SU-DHL-6 (cell line): ENCODE results near the gene XRCC1.

Experiments
- H2AFZ ChIP-seq: fragments of 200-600 bp; sonication (generic); 2 replicates; pipeline ENCODE4 v1.6.1; 2014; ENCODE audit warnings: low read depth, mild to moderate bottlenecking, moderate library complexity, mixed read lengths, antibody characterized with exemption, low read length; ENCODE audit not compliant: severe bottlenecking
- H3F3A ChIP-seq: fragments of 200-600 bp; shearing (Covaris generic); 2 replicates; pipeline ENCODE4 v1.6.0; 2016; ENCODE audit warnings: antibody characterized with exemption, mild to moderate bottlenecking; ENCODE audit not compliant: insufficient read depth
- H3K27ac ChIP-seq: fragments of 200-600 bp; sonication (generic); 2 replicates; pipeline ENCODE4 v1.5.1; 2016; ENCODE audit warnings: low read depth, mild to moderate bottlenecking, low read length, moderate library complexity, mixed read lengths
- H3K27me3 ChIP-seq: fragments of 200-600 bp; sonication (generic), shearing (Covaris generic); 2 replicates; pipeline ENCODE4 v1.6.0; 2014; ENCODE audit warnings: mild to moderate bottlenecking, low read length
- H3K36me3 ChIP-seq: fragments of 200-600 bp; sonication (generic); 2 replicates; pipeline ENCODE4 v1.6.1; 2014; ENCODE audit warnings: mild to moderate bottlenecking, low read length, mixed read lengths
- H3K4me2 ChIP-seq: fragments of 300-600, 200-600 bp; shearing (Covaris generic), sonication (generic); 2 replicates; pipeline ENCODE4 v1.6.0; 2014; ENCODE audit warnings: low read length, low read depth, mild to moderate bottlenecking; ENCODE audit not compliant: poor library complexity, severe bottlenecking
- H3K4me3 ChIP-seq: fragments of 200-600 bp; sonication (generic); 2 replicates; pipeline ENCODE4 v1.5.1; 2014; ENCODE audit warnings: antibody characterized with exemption, low read length, mild to moderate bottlenecking, mixed read lengths; ENCODE audit not compliant: insufficient read depth, poor library complexity, severe bottlenecking
- H3K79me2 ChIP-seq: fragments of 200-600 bp; sonication (generic); 2 replicates; pipeline ENCODE4 v1.6.1; 2014; ENCODE audit warnings: mild to moderate bottlenecking, low read length, moderate library complexity; ENCODE audit not compliant: insufficient read depth
- H3K9ac ChIP-seq: fragments of 200-600 bp; sonication (generic); 2 replicates; pipeline ENCODE4 v1.7.0; 2014; ENCODE audit warnings: mild to moderate bottlenecking, low read length
- H3K9me2 ChIP-seq: fragments of 200-600 bp; sonication (generic); replicated peaks from 2 replicates; pipeline ENCODE4 v1.6.1; 2014; ENCODE audit warnings: low read length; ENCODE audit not compliant: insufficient read depth
- H3K9me3 ChIP-seq: fragments of 200-600 bp; sonication (generic); 2 replicates; pipeline ENCODE4 v1.6.1; 2014; ENCODE audit warnings: low read length, mixed read lengths; ENCODE audit not compliant: insufficient read depth
- H4K20me1 ChIP-seq: fragments of 200-600 bp; sonication (generic); 2 replicates; pipeline ENCODE4 v1.6.1; 2014; ENCODE audit warnings: low read depth, mild to moderate bottlenecking, antibody characterized with exemption, low read length, moderate library complexity, mixed read lengths
- EZH2phosphoT487 ChIP-seq: fragments of 200-600 bp; sonication (generic), shearing (Covaris generic); conservative IDR thresholded peaks from 2 replicates; pipeline ENCODE4 v1.6.1; 2018; ENCODE audit warnings: mild to moderate bottlenecking, antibody characterized with exemption, low read length, moderate library complexity, mixed read lengths
- TF ChIP-seq, protein P1 (sequence below): fragments of 200-600 bp; sonication (generic); IDR thresholded peaks from one replicate; pipeline ENCODE4 v1.5.1; 2017; ENCODE audit warnings: antibody characterized with exemption, mild to moderate bottlenecking, low read length, moderate library complexity; ENCODE audit not compliant: insufficient read depth, poor library complexity, severe bottlenecking

XRCC1 gene

GRCh38 chr19:43619262-43620060 is 44.1 kb upstream of the XRCC1 start, which contains the start of gene ZNF428:
Gene ZNF428, minus strand, starts transcription at chr19:43619629. Its CDS starts 5,325 bp downstream, at chr19:43614304.
- H3K9ac ChIP-seq, result peak within 1 kb of the TSS; percentile 75
- no peaks in the 10 kb centered on the region for H3K9me3 ChIP-seq
- H4K20me1 ChIP-seq, result no peaks in the 10 kb centered on the region
- H3K27me3 ChIP-seq, result no peaks in the 10 kb centered on the region
- peaks cover 37% of the 10 kb centered on the region for H3K79me2 ChIP-seq
- no peak for TF ChIP-seq EZH2phosphoT487
- TF ChIP-seq, protein P1, sequence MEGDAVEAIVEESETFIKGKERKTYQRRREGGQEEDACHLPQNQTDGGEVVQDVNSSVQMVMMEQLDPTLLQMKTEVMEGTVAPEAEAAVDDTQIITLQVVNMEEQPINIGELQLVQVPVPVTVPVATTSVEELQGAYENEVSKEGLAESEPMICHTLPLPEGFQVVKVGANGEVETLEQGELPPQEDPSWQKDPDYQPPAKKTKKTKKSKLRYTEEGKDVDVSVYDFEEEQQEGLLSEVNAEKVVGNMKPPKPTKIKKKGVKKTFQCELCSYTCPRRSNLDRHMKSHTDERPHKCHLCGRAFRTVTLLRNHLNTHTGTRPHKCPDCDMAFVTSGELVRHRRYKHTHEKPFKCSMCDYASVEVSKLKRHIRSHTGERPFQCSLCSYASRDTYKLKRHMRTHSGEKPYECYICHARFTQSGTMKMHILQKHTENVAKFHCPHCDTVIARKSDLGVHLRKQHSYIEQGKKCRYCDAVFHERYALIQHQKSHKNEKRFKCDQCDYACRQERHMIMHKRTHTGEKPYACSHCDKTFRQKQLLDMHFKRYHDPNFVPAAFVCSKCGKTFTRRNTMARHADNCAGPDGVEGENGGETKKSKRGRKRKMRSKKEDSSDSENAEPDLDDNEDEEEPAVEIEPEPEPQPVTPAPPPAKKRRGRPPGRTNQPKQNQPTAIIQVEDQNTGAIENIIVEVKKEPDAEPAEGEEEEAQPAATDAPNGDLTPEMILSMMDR, result no peak
- H3K9me2 ChIP-seq, result no peaks in the 10 kb centered on the region
- peaks cover 21% of the 10 kb centered on the region for H3F3A ChIP-seq
- peak within 1 kb of the TSS; percentile 83 for H2AFZ ChIP-seq
- peak within 1 kb of the TSS; percentile 69 for H3K27ac ChIP-seq
- H3K4me2 ChIP-seq, result peak within 1 kb of the TSS; percentile 78
- no peaks in the 10 kb centered on the region for H3K36me3 ChIP-seq
- peak within 1 kb of the TSS; percentile 65 for H3K4me3 ChIP-seq

GRCh38 chr19:43618921-43619261 is 43.6 kb upstream of the XRCC1 start:
- H2AFZ ChIP-seq, result peak overlapping the region; percentile 83
- peaks cover 37% of the 10 kb centered on the region for H3K79me2 ChIP-seq
- H3K9ac ChIP-seq, result peak overlapping the region; percentile 75

GRCh38 chr19:43616954-43617353 is 41.6 kb upstream of the XRCC1 start:
- no peak overlapping the region for H3K4me2 ChIP-seq
- no peak overlapping the region for H2AFZ ChIP-seq
- TF ChIP-seq EZH2phosphoT487, result no peak
- TF ChIP-seq, protein P1, result no peak
- no peak overlapping the region for H3K9ac ChIP-seq
- H3F3A ChIP-seq, result peaks cover 17% of the 10 kb centered on the region; the same call in 1 of the 2 replicates
- peaks cover 40% of the 10 kb centered on the region for H3K79me2 ChIP-seq
- no peaks in the 10 kb centered on the region for H4K20me1 ChIP-seq
- H3K4me3 ChIP-seq, result no peak overlapping the region
- H3K9me2 ChIP-seq, result no peaks in the 10 kb centered on the region
- H3K27ac ChIP-seq, result no peak overlapping the region
- no peaks in the 10 kb centered on the region for H3K9me3 ChIP-seq
- H3K36me3 ChIP-seq, result no peaks in the 10 kb centered on the region
- H3K27me3 ChIP-seq, result no peaks in the 10 kb centered on the region

More at GRCh38 chr19:43618921-43619261, 43.6 kb upstream of the XRCC1 start:
- Histone ChIP-seq H3K9me2 (no peaks in the 10 kb centered on the region), H3F3A (peaks cover 17% of the 10 kb centered on the region; the same call in 1 of the 2 replicates), H3K27ac (peak overlapping the region; percentile 69), H3K36me3 (no peaks in the 10 kb centered on the region), H3K4me3 (peak overlapping the region; percentile 65), H3K27me3 (no peaks in the 10 kb centered on the region), H3K4me2 (peak overlapping the region; percentile 78), H3K9me3 (no peaks in the 10 kb centered on the region), H4K20me1 (no peaks in the 10 kb centered on the region)
- TF ChIP-seq, protein P1, result no peak
- TF ChIP-seq EZH2phosphoT487, result no peak
